ENCODE results near the gene APCDD1L.

- TF ChIP-seq CTCF (IDR thresholded peaks at IDR 0.05) (no peak), POLR2A (IDR thresholded peaks at IDR 0.05) (no peak)
Observed at GRCh38 chr20:58436868-58437645, 78.1 kb downstream of the APCDD1L start.

Data from esophagus squamous epithelium (tissue), 4 donors.